Stimulated activated CD8-positive, alpha-beta memory T cell treated with anti-CD3 and anti-CD28 coated beads, Interleukin-12 subunit alpha, Interleukin-12 subunit beta, amount 100 ng/mL, for 1 hour (primary cell): ENCODE results near the gene TXNDC12.
"Not testable (repeated sequence)": the region's sequence is repeated elsewhere in the genome, so short reads cannot be mapped to it uniquely, and the experiment has no call there.

Source experiments
- DNase-seq: peaks from one replicate; pipeline ENCODE4 v3.0.0-alpha.2; 2020; ENCODE audit warnings: low read depth

Gene TXNDC12

GRCh38 chr1:52055066-52055865 is at the start of gene TXNDC12:
Gene TXNDC12 (minus strand): TSS chr1:52055191. CDS start chr1:52055096, 95 bp downstream.
- peak; percentile 40 for DNase-seq

- no peak for DNase-seq
These were observed 47.5 kb upstream of the TXNDC12 start for GRCh38 chr1:52102336-52103013.

- no peak for DNase-seq
These were observed 43.3 kb upstream of the TXNDC12 start for GRCh38 chr1:52098139-52098871.

GRCh38 chr1:52096216-52096615 is 41.2 kb upstream of the TXNDC12 start:
- no peak for DNase-seq

GRCh38 chr1:52094300-52094699 is 39.3 kb upstream of the TXNDC12 start:
- not testable (repeated sequence) for DNase-seq

GRCh38 chr1:52087892-52088291 is 32.9 kb upstream of the TXNDC12 start:
- DNase-seq = not testable (repeated sequence)

GRCh38 chr1:52080014-52080415 is 25.0 kb upstream of the TXNDC12 start:
- DNase-seq = no peak

- DNase-seq = not testable (repeated sequence)
These were observed 22.3 kb upstream of the TXNDC12 start for GRCh38 chr1:52077277-52077676.

GRCh38 chr1:52072291-52072690 is 17.3 kb upstream of the TXNDC12 start:
- no peak for DNase-seq

- no peak for DNase-seq
These were observed 15.7 kb upstream of the TXNDC12 start for GRCh38 chr1:52070704-52071103.

- no peak for DNase-seq
These were observed 8.2 kb upstream of the TXNDC12 start for GRCh38 chr1:52063192-52063591.

- DNase-seq = no peak
These were observed 5.8 kb upstream of the TXNDC12 start for GRCh38 chr1:52060822-52061221.

GRCh38 chr1:52059888-52060287 is 4.9 kb upstream of the TXNDC12 start:
- no peak for DNase-seq

GRCh38 chr1:52059321-52059720 is 4.3 kb upstream of the TXNDC12 start:
- DNase-seq = no peak

GRCh38 chr1:52057876-52058415 is 3.0 kb upstream of the TXNDC12 start:
- no peak for DNase-seq

GRCh38 chr1:52057255-52057654 is 2.3 kb upstream of the TXNDC12 start:
- DNase-seq = no peak

GRCh38 chr1:52056937-52057231 is 1.9 kb upstream of the TXNDC12 start:
- DNase-seq = no peak

- DNase-seq = peak; percentile 84
These were observed 1.4 kb upstream of the TXNDC12 start, which contains the start of gene BTF3L4 for GRCh38 chr1:52056163-52056936. Gene BTF3L4 (plus strand): TSS chr1:52056295. CDS start chr1:52059848, 3,553 bp downstream.

- no peak for DNase-seq
These were observed 823 bp upstream of the TXNDC12 start for GRCh38 chr1:52055866-52056162.

- DNase-seq = no peak
These were observed 410 bp downstream of the TXNDC12 start for GRCh38 chr1:52054496-52055065.

GRCh38 chr1:52053862-52054261 is 1.1 kb downstream of the TXNDC12 start:
- no peak for DNase-seq

- DNase-seq = not testable (repeated sequence)
These were observed 5.7 kb downstream of the TXNDC12 start for GRCh38 chr1:52049337-52049736.
